GM23338 (cell line): ENCODE measurements around the gene B4GALT3.

ENCODE experiments used
- CTCF ChIP-seq, 2 experiments: fragments of 200-600 bp in 1 of 2; sonication (generic) in 1 of 2; conservative IDR thresholded peaks; 2 replicates each; pipeline versions ENCODE4 v1.5.1 to v1.6.1; 2016 to 2017; ENCODE audit warnings: antibody characterized with exemption in 2 of 2, low read depth in 2 of 2, mild to moderate bottlenecking in 2 of 2, moderate library complexity in 1 of 2
- EZH2 ChIP-seq: fragments of 200-600 bp; sonication (generic); IDR thresholded peaks from one replicate; pipeline ENCODE4 v1.8.0; 2017; ENCODE audit warnings: antibody characterized with exemption, mild to moderate bottlenecking, low read depth; ENCODE audit not compliant: unreplicated experiment
- POLR2AphosphoS5 ChIP-seq: IDR thresholded peaks from 2 replicates; pipeline ENCODE4 v1.6.1; 2016; ENCODE audit warnings: antibody characterized with exemption, low read depth
- ZNF331 ChIP-seq: fragments of 250-450 bp; sonication (Bioruptor Pico); IDR thresholded peaks from 2 replicates; pipeline ENCODE4 v1.5.0; 2020; ENCODE audit warnings: low read depth, mild to moderate bottlenecking, moderate library complexity

GRCh38 chr1:161177936-161178244 lies 583 bp upstream of the B4GALT3 start:
- TF ChIP-seq EZH2 (no peak), CTCF (conservative IDR thresholded peaks at IDR 0.05; ENCODE audit: low read depth in 2 of 2) (no peak; a peak in 1 of 4 replicates), POLR2AphosphoS5 (no peak), ZNF331 (no peak)
